Keratinocyte (primary cell): ENCODE results near the gene RAB1B. TPM values are rescaled to one million over a fixed set of nuclear protein-coding genes. Genes with fewer than 3 reads are reported as not detected.

Experiments
- DNase-seq: peaks from one replicate; pipeline ENCODE4 v3.0.0-alpha.2; 2011; ENCODE audit warnings: low read depth, missing footprints, low spot score
- FAIRE-seq: peaks from 2 replicates; lab custom pipeline; 2011; peaks lifted over from hg19 to GRCh38; lab: Jason Lieb, UNC
- H2AFZ ChIP-seq: 2 replicates; pipeline ENCODE4 v1.6.0; 2012; ENCODE audit warnings: low read length, control low read depth, inconsistent platforms; ENCODE audit not compliant: control insufficient read depth
- H3K27ac ChIP-seq: 2 replicates; pipeline ENCODE4 v1.5.1; 2011; ENCODE audit warnings: low read length; ENCODE audit not compliant: control insufficient read depth, insufficient read depth
- H3K27me3 ChIP-seq: 3 replicates; pipeline ENCODE4 v1.6.0; 2011; ENCODE audit warnings: low read length; ENCODE audit not compliant: control insufficient read depth, insufficient read depth; ENCODE audit errors: extremely low read depth
- H3K36me3 ChIP-seq, 2 experiments: 2 replicates in 1 of 2; 3 replicates in 1 of 2; pipeline ENCODE4 v1.5.1; 2011; ENCODE audit warnings: low read length in 2 of 2, mild to moderate bottlenecking in 1 of 2; ENCODE audit not compliant: control insufficient read depth in 2 of 2, insufficient read depth in 2 of 2; ENCODE audit errors: extremely low read depth in 1 of 2
- H3K4me1 ChIP-seq: 3 replicates; pipeline ENCODE4 v1.5.1; 2011; ENCODE audit warnings: low read length; ENCODE audit not compliant: control insufficient read depth, insufficient read depth; ENCODE audit errors: extremely low read depth
- H3K4me2 ChIP-seq: 3 replicates; pipeline ENCODE4 v1.6.0; 2011; ENCODE audit warnings: low read depth, low read length; ENCODE audit not compliant: control insufficient read depth, insufficient read depth; ENCODE audit errors: extremely low read depth
- H3K4me3 ChIP-seq, 3 experiments: fragments of 200-600 bp in 1 of 3; sonication (generic) in 1 of 3; 2 replicates in 2 of 3; 3 replicates in 1 of 3; pipeline ENCODE4 v1.5.1; 2011 to 2016; ENCODE audit warnings: low read length in 3 of 3, mild to moderate bottlenecking in 3 of 3, control low read depth in 2 of 3, inconsistent platforms in 1 of 3, low read depth in 1 of 3, mixed read lengths in 1 of 3, mixed run types in 1 of 3, moderate library complexity in 1 of 3; ENCODE audit not compliant: control insufficient read depth in 2 of 3, insufficient read depth in 2 of 3; ENCODE audit errors: extremely low read depth in 1 of 3
- H3K79me2 ChIP-seq: 2 replicates; pipeline ENCODE4 v1.6.0; 2012; ENCODE audit warnings: low read length; ENCODE audit not compliant: control insufficient read depth, insufficient read depth
- H3K9ac ChIP-seq: 3 replicates; pipeline ENCODE4 v1.6.0; 2011; ENCODE audit warnings: low read length; ENCODE audit not compliant: control insufficient read depth, insufficient read depth; ENCODE audit errors: extremely low read depth
- H3K9me1 ChIP-seq: 3 replicates; pipeline ENCODE4 v1.6.0; 2011; ENCODE audit warnings: low read length; ENCODE audit not compliant: control insufficient read depth, insufficient read depth; ENCODE audit errors: extremely low read depth
- H3K9me3 ChIP-seq: 2 replicates; pipeline ENCODE4 v1.5.1; 2012; ENCODE audit warnings: low read depth, low read length; ENCODE audit not compliant: control insufficient read depth
- H4K20me1 ChIP-seq: 3 replicates; pipeline ENCODE4 v1.6.0; 2011; ENCODE audit warnings: low read length; ENCODE audit not compliant: control insufficient read depth, insufficient read depth; ENCODE audit errors: extremely low read depth
- CTCF ChIP-seq, 3 experiments: IDR thresholded peaks in 1 of 3; conservative IDR thresholded peaks in 1 of 3; optimal IDR thresholded peaks in 1 of 3; 2 replicates in 2 of 3; 3 replicates in 1 of 3; pipeline versions ENCODE3 to v1.5.1; 2011; ENCODE audit warnings: low read length in 3 of 3, mild to moderate bottlenecking in 3 of 3, moderate library complexity in 2 of 3, control low read depth in 1 of 3, inconsistent platforms in 1 of 3; ENCODE audit not compliant: insufficient read depth in 2 of 3; ENCODE audit errors: extremely low read depth in 1 of 3
- EZH2 ChIP-seq: IDR thresholded peaks from one replicate; pipeline ENCODE4 v1.6.1; 2012; ENCODE audit warnings: inconsistent platforms, mild to moderate bottlenecking, low read length, moderate library complexity
- dilution Hi-C: fragments of 300-500 bp; cut with MboI; formaldehyde crosslinking; loops from one replicate; pipeline ENCODE4 v1.7.0; 2020; ENCODE audit warnings: low sequenced_read_pairs; ENCODE audit not compliant: extremely low pct_ligation_motif_present
- polyA plus RNA-seq, 5 experiments: library from polyadenylated mRNA; depleted of rRNA in 3 of 5; stranded (reverse) in 3 of 5; stranded (forward) in 1 of 5; unstranded in 1 of 5; fragments of >200 nt; gene quantifications; 1 replicate in 1 of 5; 2 replicates in 3 of 5; 3 replicates in 1 of 5; pipeline versions ENCODE4 v1.2.1 to v1.2.3, GENCODE V29; 2011 to 2012; ENCODE audit warnings: missing spikeins in 2 of 5, low read depth in 1 of 5, low replicate concordance in 1 of 5

Gene RAB1B
- polyA plus RNA-seq, 1 donor (not counting 4 experiments of a cell fraction or from before 2014, with no cell fraction given) = 133 TPM

GRCh38 chr11:66233301-66233700, 35.1 kb upstream of the RAB1B start:
- H3K36me3 ChIP-seq = peaks cover 16 to 42% of the 10 kb centered on the region in 2 experiments
- no peak for FAIRE-seq

GRCh38 chr11:66235141-66235540, 33.3 kb upstream of the RAB1B start:
- Histone ChIP-seq H3K4me2 (no peak overlapping the region), H3K79me2 (no peaks in the 10 kb centered on the region), H2AFZ (no peak overlapping the region), H3K9ac (no peak overlapping the region), H3K9me3 (no peaks in the 10 kb centered on the region), H3K27me3 (no peaks in the 10 kb centered on the region), H3K9me1 (no peaks in the 10 kb centered on the region), H4K20me1 (no peaks in the 10 kb centered on the region), H3K4me1 (no peaks in the 10 kb centered on the region), H3K27ac (no peak overlapping the region), H3K4me3 (no peak overlapping the region), H3K36me3 (peaks cover 19 to 48% of the 10 kb centered on the region in 2 experiments)
- dilution Hi-C loops = no loop called here
- DNase-seq (no peak), FAIRE-seq (no peak)
- TF ChIP-seq CTCF (optimal IDR thresholded peaks at IDR 0.05 in 1 of 3, IDR thresholded peaks at IDR 0.05 in 1 of 3, conservative IDR thresholded peaks at IDR 0.05 in 1 of 3; ENCODE audit: extremely low read depth in 1 of 3, insufficient read depth in 2 of 3, low read length in 3 of 3) = no peak
- TF ChIP-seq EZH2 = no peak

More at GRCh38 chr11:66233301-66233700, 35.1 kb upstream of the RAB1B start:
- H3K9ac ChIP-seq = no peak overlapping the region
- no peak for DNase-seq
- no peaks in the 10 kb centered on the region for H4K20me1 ChIP-seq
- no peak overlapping the region for H2AFZ ChIP-seq
- H3K27me3 ChIP-seq = no peaks in the 10 kb centered on the region
- no peak overlapping the region for H3K4me3 ChIP-seq
- H3K9me1 ChIP-seq = no peaks in the 10 kb centered on the region
- no peaks in the 10 kb centered on the region for H3K4me1 ChIP-seq
- no peak for TF ChIP-seq CTCF (optimal IDR thresholded peaks at IDR 0.05 in 1 of 3, IDR thresholded peaks at IDR 0.05 in 1 of 3, conservative IDR thresholded peaks at IDR 0.05 in 1 of 3; ENCODE audit: extremely low read depth in 1 of 3, insufficient read depth in 2 of 3, low read length in 3 of 3)
- TF ChIP-seq EZH2 = no peak
- no peak overlapping the region for H3K4me2 ChIP-seq
- dilution Hi-C loops = no loop called here
- no peak overlapping the region for H3K27ac ChIP-seq
- H3K79me2 ChIP-seq = no peaks in the 10 kb centered on the region
- no peaks in the 10 kb centered on the region for H3K9me3 ChIP-seq
